Measurements from ENCODE around the gene NSD1.

The NSD1 gene

DNA sequence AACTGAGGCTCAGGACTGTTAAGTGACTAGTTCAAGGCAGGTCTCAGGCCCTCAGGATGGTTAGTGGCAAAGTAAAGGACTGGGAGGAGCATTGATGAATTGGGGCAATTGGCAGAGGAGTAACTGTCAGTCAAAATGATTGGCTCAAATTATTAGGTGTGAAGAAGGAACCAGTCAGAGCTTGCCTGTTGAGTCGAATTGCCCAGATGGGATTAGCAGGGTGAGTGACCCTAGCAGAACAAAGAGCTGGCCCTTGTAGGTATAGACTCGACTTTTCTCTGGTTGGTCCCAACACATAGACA lies 2.6 kb upstream of the NSD1 start:
- DNase-seq (ENCODE audit: low read depth in 2 of 2), result no peak
- H3K4me3 ChIP-seq (replicated peaks in 1 of 2; ENCODE audit: low read depth in 2 of 2, low read length in 2 of 2), result no peak overlapping the region
- TF ChIP-seq CTCF (IDR thresholded peaks at IDR 0.05; ENCODE audit: low read depth, low read length), result no peak

DNA sequence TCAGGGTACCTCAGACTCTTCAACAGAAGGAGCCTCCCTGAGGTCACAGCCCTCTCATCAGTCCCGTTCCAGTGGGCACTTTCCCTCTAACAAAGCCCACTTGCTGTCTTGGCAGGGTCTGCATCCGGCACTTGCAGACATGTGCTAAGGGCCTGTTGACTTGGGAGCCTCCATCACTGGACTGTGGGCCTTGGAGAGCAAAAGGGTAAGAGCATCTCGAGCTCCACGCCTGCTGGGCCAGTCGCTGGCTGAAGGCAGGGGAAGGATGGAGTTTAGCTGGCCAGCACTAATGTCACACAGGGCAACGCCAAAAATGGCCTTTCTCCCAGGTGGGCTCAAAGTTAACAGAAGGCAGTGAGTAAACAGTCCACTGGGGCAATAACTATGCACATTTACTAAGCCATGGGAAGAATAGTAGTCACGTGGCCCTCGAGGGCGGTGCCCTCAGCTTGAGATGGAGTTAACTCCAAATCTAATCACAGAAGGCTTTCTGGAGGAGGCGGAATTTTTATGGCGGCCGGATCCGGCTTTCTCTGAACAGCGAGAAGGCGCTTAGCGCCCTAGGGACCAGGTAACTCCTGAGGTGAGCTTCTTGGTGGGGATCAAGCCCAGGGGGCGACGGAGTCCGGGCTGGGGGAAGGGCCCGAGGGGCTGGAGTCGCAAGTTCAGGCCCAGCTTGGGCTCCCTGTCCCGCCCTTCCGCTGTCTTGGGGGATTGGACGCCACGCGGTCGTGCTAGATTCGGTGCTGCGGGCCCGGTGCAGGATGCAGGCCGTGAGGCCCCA lies 2.0 kb upstream of the NSD1 start:
- peak in 1 of 2 donors; percentile 20 for DNase-seq (ENCODE audit: low read depth in 2 of 2)
- H3K4me3 ChIP-seq (replicated peaks in 1 of 2; ENCODE audit: low read depth in 2 of 2, low read length in 2 of 2), result no peak overlapping the region
- TF ChIP-seq CTCF (IDR thresholded peaks at IDR 0.05; ENCODE audit: low read depth, low read length), result no peak

GRCh38 chr5:177132136-177133095 lies 1.2 kb upstream of the NSD1 start:
- H3K4me3 ChIP-seq (replicated peaks in 1 of 2; ENCODE audit: low read depth in 2 of 2, low read length in 2 of 2), result no peak overlapping the region
- DNase-seq (ENCODE audit: low read depth in 2 of 2), result no peak
- no peak for TF ChIP-seq CTCF (IDR thresholded peaks at IDR 0.05; ENCODE audit: low read depth, low read length)

GRCh38 chr5:177133853-177134696 lies 502 bp downstream of the NSD1 start:
- no peak for TF ChIP-seq CTCF (IDR thresholded peaks at IDR 0.05; ENCODE audit: low read depth, low read length)
- DNase-seq (ENCODE audit: low read depth in 2 of 2), result peak; percentile 48
- peak overlapping the region; percentile 51 to 63 for H3K4me3 ChIP-seq (replicated peaks in 1 of 2; ENCODE audit: low read depth in 2 of 2, low read length in 2 of 2)

- H3K4me3 ChIP-seq (replicated peaks in 1 of 2; ENCODE audit: low read depth in 2 of 2, low read length in 2 of 2), result peak overlapping the region; percentile 34 to 63
- peak in 1 of 2 donors; percentile 27 for DNase-seq (ENCODE audit: low read depth in 2 of 2)
- no peak for TF ChIP-seq CTCF (IDR thresholded peaks at IDR 0.05; ENCODE audit: low read depth, low read length)
These were observed 1.2 kb downstream of the NSD1 start for GRCh38 chr5:177134697-177135225.

GRCh38 chr5:177140312-177140711 lies 6.7 kb downstream of the NSD1 start:
- TF ChIP-seq CTCF (IDR thresholded peaks at IDR 0.05; ENCODE audit: low read depth, low read length), result no peak
- no peak for DNase-seq (ENCODE audit: low read depth in 2 of 2)
- H3K4me3 ChIP-seq (replicated peaks in 1 of 2; ENCODE audit: low read depth in 2 of 2, low read length in 2 of 2), result no peak overlapping the region
